GM19467 (cell line): ENCODE results near the gene N4BP2.
"Not testable (repeated sequence)": the region's sequence is repeated elsewhere in the genome, so short reads cannot be mapped to it uniquely, and the experiment has no call there.

Source experiments
- ATAC-seq: cut with Tn5 transposase; IDR thresholded peaks from one replicate; pipeline ENCODE4 v1.9.1; 2021; ENCODE audit warnings: mild to moderate bottlenecking, moderate library complexity; ENCODE audit not compliant: unreplicated experiment

N4BP2 gene

GRCh38 chr4:40086421-40086820 is 29.8 kb downstream of the N4BP2 start:
- no peak for ATAC-seq

- no peak for ATAC-seq
These were observed 31.2 kb downstream of the N4BP2 start for GRCh38 chr4:40087799-40088366.

GRCh38 chr4:40093400-40093799 is 36.8 kb downstream of the N4BP2 start:
- not testable (repeated sequence) for ATAC-seq

GRCh38 chr4:40099010-40099409 is 42.4 kb downstream of the N4BP2 start:
- ATAC-seq, result no peak

GRCh38 chr4:40107150-40107549 is 50.5 kb downstream of the N4BP2 start:
- ATAC-seq, result not testable (repeated sequence)

GRCh38 chr4:40112027-40112792 is 55.6 kb downstream of the N4BP2 start:
- no peak for ATAC-seq

- no peak for ATAC-seq
These were observed 57.6 kb downstream of the N4BP2 start for GRCh38 chr4:40114206-40114605.

GRCh38 chr4:40118861-40119260 is 62.2 kb downstream of the N4BP2 start:
- ATAC-seq, result no peak

- ATAC-seq, result no peak
These were observed 62.7 kb downstream of the N4BP2 start for GRCh38 chr4:40119344-40119743.

- no peak for ATAC-seq
These were observed 64.9 kb downstream of the N4BP2 start for GRCh38 chr4:40121515-40121914.

- no peak for ATAC-seq
These were observed 66.3 kb downstream of the N4BP2 start for GRCh38 chr4:40122941-40123340.

- ATAC-seq, result no peak
These were observed 68.0 kb downstream of the N4BP2 start for GRCh38 chr4:40124690-40125089.

GRCh38 chr4:40130401-40131036 is 73.9 kb downstream of the N4BP2 start:
- ATAC-seq, result no peak

GRCh38 chr4:40132816-40133215 is 76.2 kb downstream of the N4BP2 start:
- no peak for ATAC-seq

GRCh38 chr4:40134206-40134917 is 77.7 kb downstream of the N4BP2 start:
- ATAC-seq, result no peak

GRCh38 chr4:40136202-40136601 is 79.6 kb downstream of the N4BP2 start:
- not testable (repeated sequence) for ATAC-seq

- no peak for ATAC-seq
These were observed 83.5 kb downstream of the N4BP2 start for GRCh38 chr4:40140196-40140595.

GRCh38 chr4:40140597-40140996 is 83.9 kb downstream of the N4BP2 start:
- not testable (repeated sequence) for ATAC-seq

GRCh38 chr4:40143926-40144508 is 87.4 kb downstream of the N4BP2 start:
- no peak for ATAC-seq

GRCh38 chr4:40144716-40145115 is 88.1 kb downstream of the N4BP2 start:
- ATAC-seq, result no peak

- ATAC-seq, result not testable (repeated sequence)
These were observed 90.8 kb downstream of the N4BP2 start for GRCh38 chr4:40147490-40147889.
